Measurements from ENCODE around the gene ZP2. TPM values are rescaled to one million over a fixed set of nuclear protein-coding genes. Genes with fewer than 3 reads are reported as not detected.
A peak's percentile ranks its signal among the peaks of the same experiment; 100 is the strongest.

Gene ZP2
- total and polyA plus RNA-seq, 2 experiments from 2014 or later = not detected

- H3K4me1 ChIP-seq (ENCODE audit: low read depth) = peaks cover 4% of the 10 kb centered on the region
- H3K36me3 ChIP-seq = no peaks in the 10 kb centered on the region
- no peaks in the 10 kb centered on the region for H3K9me3 ChIP-seq (ENCODE audit: low read depth)
- no peak for TF ChIP-seq CTCF (IDR thresholded peaks at IDR 0.05; ENCODE audit: low read depth, low read length)
- no peak for DNase-seq (ENCODE audit: low read depth in 1 of 2, low spot score in 1 of 2)
- no peak overlapping the region for H3K4me3 ChIP-seq
- H3K27ac ChIP-seq = no peak overlapping the region
- H3K27me3 ChIP-seq = no peaks in the 10 kb centered on the region
These were observed 51.1 kb downstream of the ZP2 start for GRCh38 chr16:21160276-21160675.

GRCh38 chr16:21159281-21159951, 52.0 kb downstream of the ZP2 start:
- Histone ChIP-seq H3K4me1 (ENCODE audit: low read depth) (peaks cover 4% of the 10 kb centered on the region), H3K27me3 (no peaks in the 10 kb centered on the region), H3K27ac (no peak overlapping the region), H3K9me3 (ENCODE audit: low read depth) (no peaks in the 10 kb centered on the region), H3K36me3 (no peaks in the 10 kb centered on the region), H3K4me3 (peak overlapping the region; percentile 70)
- TF ChIP-seq CTCF (IDR thresholded peaks at IDR 0.05; ENCODE audit: low read depth, low read length) = no peak
- DNase-seq (ENCODE audit: low read depth in 1 of 2, low spot score in 1 of 2) = peak in 1 of 2 donors; percentile 54

DNA sequence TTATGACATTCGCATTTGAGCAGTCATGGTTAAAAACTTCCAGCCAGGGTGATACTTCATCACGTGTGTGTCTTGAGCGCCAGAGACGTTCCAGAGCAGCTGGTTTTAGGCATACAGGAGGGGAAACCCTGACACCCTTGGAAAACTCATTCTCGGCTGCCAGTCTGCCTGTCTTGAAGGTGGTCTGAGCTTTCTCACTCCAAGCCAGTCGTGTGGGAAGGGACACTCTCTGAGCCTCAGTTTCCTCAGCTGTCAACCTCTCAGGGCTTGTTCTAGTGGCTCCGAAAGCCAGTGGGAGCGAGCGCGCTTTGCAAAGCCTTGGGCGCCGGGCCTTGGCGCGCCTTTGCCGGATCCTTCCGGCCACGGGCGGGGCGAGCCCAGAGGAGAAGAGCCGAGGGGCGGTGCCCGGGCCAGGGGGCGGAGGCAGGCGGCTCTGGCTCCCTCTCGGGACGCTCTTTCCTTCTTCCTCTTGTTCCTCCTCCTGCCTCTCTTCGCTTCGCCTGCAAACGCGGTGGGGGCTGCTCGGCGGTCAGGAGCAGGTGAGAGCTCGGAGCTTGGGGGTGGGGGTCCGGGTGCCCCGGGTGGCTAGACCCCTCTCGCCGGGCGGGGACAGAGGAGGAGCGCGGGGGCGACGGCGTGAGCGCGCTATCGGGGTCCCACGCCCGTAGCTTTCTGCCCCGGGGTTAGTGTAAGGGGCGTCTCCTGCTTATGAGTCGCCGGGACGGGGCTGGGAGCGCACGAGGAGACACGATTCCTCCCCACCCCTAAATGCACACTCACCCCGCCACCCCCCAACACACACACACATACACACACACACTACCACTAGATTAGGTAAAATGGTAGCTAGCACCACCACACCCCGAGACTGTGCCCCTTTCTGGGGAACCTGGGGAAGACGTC, 52.9 kb downstream of the ZP2 start, which contains the start of gene LDAF1:
LDAF1 (plus strand) TSS at position 467 of the 903 bp plus-strand sequence. CDS start 2,509 bp downstream, outside the sequence.
- peak within 1 kb of the TSS; percentile 70 for H3K4me3 ChIP-seq
- no peaks in the 10 kb centered on the region for H3K27me3 ChIP-seq
- peak; percentile 83 to 90 for DNase-seq (ENCODE audit: low read depth in 1 of 2, low spot score in 1 of 2)
- peaks cover 4% of the 10 kb centered on the region for H3K4me1 ChIP-seq (ENCODE audit: low read depth)
- H3K36me3 ChIP-seq = no peaks in the 10 kb centered on the region
- no peaks in the 10 kb centered on the region for H3K9me3 ChIP-seq (ENCODE audit: low read depth)
- no peak within 1 kb of the TSS for H3K27ac ChIP-seq
- TF ChIP-seq CTCF (IDR thresholded peaks at IDR 0.05; ENCODE audit: low read depth, low read length) = no peak

DNA sequence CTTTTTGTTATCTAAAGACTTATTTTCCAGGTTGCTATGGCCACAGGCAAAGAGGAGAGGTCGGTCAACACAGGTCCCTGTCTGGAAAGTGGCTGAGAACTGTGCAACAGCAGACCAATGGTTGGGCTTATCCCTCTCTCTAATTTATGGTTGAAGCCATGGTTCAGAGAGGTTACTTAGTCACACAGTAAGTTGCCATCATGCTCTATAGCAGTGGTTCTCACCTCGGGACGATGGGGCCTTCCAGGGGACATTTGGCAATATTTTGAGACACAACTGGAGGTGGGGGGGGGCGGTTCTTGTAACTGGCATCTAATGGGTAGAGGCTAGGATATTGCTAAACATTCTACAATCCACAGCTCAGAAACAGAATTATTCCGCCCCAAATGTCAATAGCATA, 53.7 kb downstream of the ZP2 start:
- no peak overlapping the region for H3K27ac ChIP-seq

More for the DNA sequence above, 53.7 kb downstream of the ZP2 start:
- no peak for TF ChIP-seq CTCF (IDR thresholded peaks at IDR 0.05; ENCODE audit: low read depth, low read length)
- DNase-seq (ENCODE audit: low read depth in 1 of 2, low spot score in 1 of 2) = no peak
- Histone ChIP-seq H3K36me3 (no peaks in the 10 kb centered on the region), H3K4me1 (ENCODE audit: low read depth) (peaks cover 4% of the 10 kb centered on the region), H3K27me3 (no peaks in the 10 kb centered on the region), H3K4me3 (no peak overlapping the region), H3K9me3 (ENCODE audit: low read depth) (no peaks in the 10 kb centered on the region)
